Measurements from ENCODE around the gene PTPRK.

Gene PTPRK

DNA sequence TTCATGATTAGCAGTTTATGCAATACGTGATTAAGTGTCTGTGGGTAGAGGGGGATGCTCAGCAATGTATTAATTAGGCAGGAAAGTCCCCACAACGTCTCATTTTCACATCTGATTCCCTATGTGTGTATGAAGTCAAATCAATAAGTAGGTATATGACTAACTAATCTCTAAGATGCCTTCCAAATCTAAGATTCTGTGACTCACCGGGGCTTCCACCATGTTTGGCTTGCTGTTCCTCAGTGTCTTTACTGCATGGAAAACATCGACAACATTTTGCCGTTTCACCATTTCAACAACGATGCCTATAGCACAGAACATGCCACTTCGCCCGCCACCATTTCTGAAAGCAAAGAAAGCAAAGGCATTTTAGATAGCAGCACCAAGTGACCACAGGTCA, 547.6 kb downstream of the PTPRK start:
- H3K4me3 Mint-ChIP-seq = no peak overlapping the region
- no peaks in the 10 kb centered on the region for H3K4me1 Mint-ChIP-seq
- peaks cover 65% of the 10 kb centered on the region for H3K36me3 Mint-ChIP-seq (ENCODE audit: low read depth)
- no peak overlapping the region for H3K27ac Mint-ChIP-seq
- TF ChIP-seq, protein P1, sequence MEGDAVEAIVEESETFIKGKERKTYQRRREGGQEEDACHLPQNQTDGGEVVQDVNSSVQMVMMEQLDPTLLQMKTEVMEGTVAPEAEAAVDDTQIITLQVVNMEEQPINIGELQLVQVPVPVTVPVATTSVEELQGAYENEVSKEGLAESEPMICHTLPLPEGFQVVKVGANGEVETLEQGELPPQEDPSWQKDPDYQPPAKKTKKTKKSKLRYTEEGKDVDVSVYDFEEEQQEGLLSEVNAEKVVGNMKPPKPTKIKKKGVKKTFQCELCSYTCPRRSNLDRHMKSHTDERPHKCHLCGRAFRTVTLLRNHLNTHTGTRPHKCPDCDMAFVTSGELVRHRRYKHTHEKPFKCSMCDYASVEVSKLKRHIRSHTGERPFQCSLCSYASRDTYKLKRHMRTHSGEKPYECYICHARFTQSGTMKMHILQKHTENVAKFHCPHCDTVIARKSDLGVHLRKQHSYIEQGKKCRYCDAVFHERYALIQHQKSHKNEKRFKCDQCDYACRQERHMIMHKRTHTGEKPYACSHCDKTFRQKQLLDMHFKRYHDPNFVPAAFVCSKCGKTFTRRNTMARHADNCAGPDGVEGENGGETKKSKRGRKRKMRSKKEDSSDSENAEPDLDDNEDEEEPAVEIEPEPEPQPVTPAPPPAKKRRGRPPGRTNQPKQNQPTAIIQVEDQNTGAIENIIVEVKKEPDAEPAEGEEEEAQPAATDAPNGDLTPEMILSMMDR (IDR thresholded peaks at IDR 0.05; ENCODE audit: unreplicated experiment in 3 of 3) = no peak
- no peaks in the 10 kb centered on the region for H3K27me3 Mint-ChIP-seq (ENCODE audit: low read depth)
- H3K9me3 Mint-ChIP-seq = no peaks in the 10 kb centered on the region

DNA sequence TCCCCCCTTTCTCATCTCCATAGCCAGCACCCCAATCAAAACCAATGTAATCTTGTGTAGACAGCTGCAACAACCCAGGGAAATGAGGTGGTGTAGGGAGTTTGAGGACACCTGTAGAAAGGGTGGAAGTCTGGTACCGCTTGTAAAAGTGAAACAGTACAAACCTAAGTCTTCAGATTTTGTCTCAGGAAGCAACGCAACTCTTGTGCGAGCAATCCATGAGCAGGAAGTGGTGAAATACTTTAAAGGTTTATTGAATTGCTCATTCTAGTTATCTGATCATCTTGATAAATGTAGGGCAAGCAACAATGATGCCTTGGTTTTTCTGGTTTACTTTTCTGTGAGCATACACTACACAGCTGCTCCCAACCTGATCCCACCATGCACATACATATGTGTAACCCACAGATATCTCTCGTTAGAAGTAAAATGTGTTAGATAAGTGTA, 548.4 kb downstream of the PTPRK start:
- H3K9me3 Mint-ChIP-seq = no peaks in the 10 kb centered on the region
- H3K4me3 Mint-ChIP-seq = no peak overlapping the region
- TF ChIP-seq, protein P1 (IDR thresholded peaks at IDR 0.05; ENCODE audit: unreplicated experiment in 3 of 3) = no peak
- no peaks in the 10 kb centered on the region for H3K27me3 Mint-ChIP-seq (ENCODE audit: low read depth)
- peaks cover 70% of the 10 kb centered on the region for H3K36me3 Mint-ChIP-seq (ENCODE audit: low read depth)
- H3K4me1 Mint-ChIP-seq = no peaks in the 10 kb centered on the region
- no peak overlapping the region for H3K27ac Mint-ChIP-seq

DNA sequence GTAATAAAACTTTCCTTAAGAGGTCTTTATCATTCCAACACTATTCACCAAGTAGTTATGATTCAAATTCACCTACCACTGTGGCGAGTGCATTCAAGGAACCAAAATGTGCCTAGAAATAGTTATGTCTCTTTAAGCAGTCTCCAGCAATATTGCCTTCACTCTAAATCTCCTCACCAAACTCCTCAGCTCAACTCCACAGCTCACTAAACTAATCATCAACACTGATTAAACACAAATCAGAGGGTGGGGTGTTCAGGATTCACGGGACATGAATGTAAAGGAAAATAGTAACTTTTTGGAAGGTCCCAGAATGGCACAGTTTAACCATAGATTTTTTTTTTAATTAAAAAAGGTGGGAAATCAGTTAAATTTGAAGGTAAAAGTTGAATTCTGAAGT, 549.0 kb downstream of the PTPRK start:
- H3K4me3 Mint-ChIP-seq = no peak overlapping the region
- no peaks in the 10 kb centered on the region for H3K9me3 Mint-ChIP-seq
- H3K27me3 Mint-ChIP-seq (ENCODE audit: low read depth) = no peaks in the 10 kb centered on the region
- H3K27ac Mint-ChIP-seq = no peak overlapping the region
- H3K36me3 Mint-ChIP-seq (ENCODE audit: low read depth) = peaks cover 69% of the 10 kb centered on the region
- TF ChIP-seq, protein P1 (IDR thresholded peaks at IDR 0.05; ENCODE audit: unreplicated experiment in 3 of 3) = no peak
- H3K4me1 Mint-ChIP-seq = no peaks in the 10 kb centered on the region

DNA sequence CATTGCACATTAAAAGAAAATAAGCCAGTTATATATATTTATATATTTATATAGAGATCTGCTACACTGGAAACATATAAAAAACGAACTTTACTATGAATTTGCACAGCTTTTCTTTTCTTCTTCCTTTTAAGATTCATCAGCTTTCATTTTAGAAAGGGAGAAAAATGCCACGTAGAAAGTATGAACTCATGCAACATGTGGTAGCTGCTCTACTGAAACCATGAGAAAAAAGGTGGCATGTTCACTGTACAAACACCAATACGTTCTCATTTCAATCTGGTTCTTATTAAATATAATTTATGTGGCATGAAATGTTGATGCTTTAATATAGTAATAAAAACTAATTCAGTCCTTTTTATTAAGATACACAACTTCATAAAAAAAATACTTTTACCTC, 550.7 kb downstream of the PTPRK start:
- Mint-ChIP-seq H3K27ac (no peak overlapping the region), H3K4me3 (no peak overlapping the region), H3K9me3 (no peaks in the 10 kb centered on the region), H3K27me3 (ENCODE audit: low read depth) (no peaks in the 10 kb centered on the region), H3K36me3 (ENCODE audit: low read depth) (peaks cover 61% of the 10 kb centered on the region), H3K4me1 (no peaks in the 10 kb centered on the region)
- TF ChIP-seq, protein P1 (IDR thresholded peaks at IDR 0.05; ENCODE audit: unreplicated experiment in 3 of 3) = no peak

DNA sequence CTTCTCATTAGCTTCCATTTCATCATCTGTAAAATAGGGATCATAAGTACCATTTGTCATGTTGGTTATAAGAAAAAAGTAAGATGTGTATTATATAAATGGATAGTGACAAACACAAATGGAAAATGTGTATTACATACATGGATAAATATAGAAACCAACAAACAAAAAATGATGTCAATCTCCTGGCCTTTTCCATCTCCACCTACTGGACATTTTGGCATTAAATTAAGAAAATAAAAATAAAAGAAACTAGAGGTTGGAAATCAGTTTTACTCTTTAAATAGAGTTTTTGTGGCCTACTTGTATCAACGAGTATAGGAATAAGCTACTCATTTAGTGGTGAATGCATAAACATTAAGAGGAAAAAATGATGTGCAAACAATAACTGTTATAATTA, 552.0 kb downstream of the PTPRK start:
- TF ChIP-seq, protein P1 (IDR thresholded peaks at IDR 0.05; ENCODE audit: unreplicated experiment in 3 of 3) = no peak
- H3K27me3 Mint-ChIP-seq (ENCODE audit: low read depth) = no peaks in the 10 kb centered on the region
- H3K27ac Mint-ChIP-seq = no peak overlapping the region
- no peak overlapping the region for H3K4me3 Mint-ChIP-seq
- no peaks in the 10 kb centered on the region for H3K4me1 Mint-ChIP-seq
- H3K36me3 Mint-ChIP-seq (ENCODE audit: low read depth) = peaks cover 50% of the 10 kb centered on the region
- no peaks in the 10 kb centered on the region for H3K9me3 Mint-ChIP-seq

DNA sequence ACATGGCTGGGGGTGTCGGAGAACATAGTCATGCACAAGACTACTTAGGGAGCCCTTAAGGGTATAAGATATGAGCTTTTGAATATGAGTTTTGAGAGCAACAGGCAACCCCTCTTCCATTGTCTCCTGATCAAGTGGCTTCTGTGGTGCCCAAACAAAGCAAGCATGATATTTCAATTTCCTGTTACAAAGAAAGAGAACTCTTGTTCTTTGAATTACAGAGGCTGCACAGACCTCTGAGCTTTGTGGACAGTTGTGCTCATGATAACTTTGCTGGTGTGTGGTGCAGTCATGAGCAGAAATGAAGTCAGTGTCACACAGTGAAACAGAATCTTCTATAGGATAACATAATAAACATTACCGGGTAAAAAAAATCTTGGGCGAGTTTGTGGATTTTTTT, 552.7 kb downstream of the PTPRK start:
- Mint-ChIP-seq H3K4me3 (no peak overlapping the region), H3K36me3 (ENCODE audit: low read depth) (peaks cover 45% of the 10 kb centered on the region), H3K4me1 (no peaks in the 10 kb centered on the region), H3K27ac (no peak overlapping the region), H3K9me3 (no peaks in the 10 kb centered on the region), H3K27me3 (ENCODE audit: low read depth) (no peaks in the 10 kb centered on the region)
- TF ChIP-seq, protein P1 (IDR thresholded peaks at IDR 0.05; ENCODE audit: unreplicated experiment in 3 of 3) = no peak

All from nephron (organoid).